OCI-LY3 (cell line): Measurements from ENCODE around the gene KANSL2.

ENCODE experiments used
- EZH2phosphoT487 ChIP-seq: fragments of 200-600 bp; shearing (Covaris generic); IDR thresholded peaks from 2 replicates; pipeline ENCODE4 v1.6.1; 2018; ENCODE audit warnings: antibody characterized with exemption, mixed run types, low read depth
- TF ChIP-seq, protein P1 (sequence below): fragments of 200-600, 300-600 bp; sonication (generic); IDR thresholded peaks from 2 replicates; pipeline ENCODE4 v1.5.1; 2014; ENCODE audit warnings: antibody characterized with exemption, low read length, low read depth

- TF ChIP-seq, protein P1, sequence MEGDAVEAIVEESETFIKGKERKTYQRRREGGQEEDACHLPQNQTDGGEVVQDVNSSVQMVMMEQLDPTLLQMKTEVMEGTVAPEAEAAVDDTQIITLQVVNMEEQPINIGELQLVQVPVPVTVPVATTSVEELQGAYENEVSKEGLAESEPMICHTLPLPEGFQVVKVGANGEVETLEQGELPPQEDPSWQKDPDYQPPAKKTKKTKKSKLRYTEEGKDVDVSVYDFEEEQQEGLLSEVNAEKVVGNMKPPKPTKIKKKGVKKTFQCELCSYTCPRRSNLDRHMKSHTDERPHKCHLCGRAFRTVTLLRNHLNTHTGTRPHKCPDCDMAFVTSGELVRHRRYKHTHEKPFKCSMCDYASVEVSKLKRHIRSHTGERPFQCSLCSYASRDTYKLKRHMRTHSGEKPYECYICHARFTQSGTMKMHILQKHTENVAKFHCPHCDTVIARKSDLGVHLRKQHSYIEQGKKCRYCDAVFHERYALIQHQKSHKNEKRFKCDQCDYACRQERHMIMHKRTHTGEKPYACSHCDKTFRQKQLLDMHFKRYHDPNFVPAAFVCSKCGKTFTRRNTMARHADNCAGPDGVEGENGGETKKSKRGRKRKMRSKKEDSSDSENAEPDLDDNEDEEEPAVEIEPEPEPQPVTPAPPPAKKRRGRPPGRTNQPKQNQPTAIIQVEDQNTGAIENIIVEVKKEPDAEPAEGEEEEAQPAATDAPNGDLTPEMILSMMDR: no peak
- no peak for TF ChIP-seq EZH2phosphoT487
Observed at GRCh38 chr12:48693572-48693971, 11.5 kb upstream of the KANSL2 start.
